ENCODE data around the gene FOXM1. TPM values are rescaled to one million over a fixed set of nuclear protein-coding genes. Genes with fewer than 3 reads are reported as not detected.

The FOXM1 gene
- total RNA-seq = 36.8 and 67.8 TPM in 2 replicates

- no peak for DNase-seq (ENCODE audit: low read depth)
- H3K4me3 ChIP-seq (ENCODE audit: low read depth, low read length) = peak within 1 kb of the TSS; percentile 92
- TF ChIP-seq CTCF (conservative IDR thresholded peaks at IDR 0.05; ENCODE audit: low read depth, low read length) = no peak
These were observed at the start of gene FOXM1, which contains the start of gene RHNO1 for GRCh38 chr12:2877047-2877952. FOXM1 (minus strand) TSS chr12:2877174; CDS start chr12:2874478, 2,696 bp downstream. RHNO1 (plus strand) TSS chr12:2877223; CDS start chr12:2885367, 8,144 bp downstream.

GRCh38 chr12:2925322-2925995 lies 48.5 kb upstream of the FOXM1 start:
- no peak overlapping the region for H3K4me3 ChIP-seq (ENCODE audit: low read depth, low read length)
- TF ChIP-seq CTCF (conservative IDR thresholded peaks at IDR 0.05; ENCODE audit: low read depth, low read length) = no peak
- DNase-seq (ENCODE audit: low read depth) = no peak

- no peak for DNase-seq (ENCODE audit: low read depth)
- H3K4me3 ChIP-seq (ENCODE audit: low read depth, low read length) = no peak overlapping the region
- no peak for TF ChIP-seq CTCF (conservative IDR thresholded peaks at IDR 0.05; ENCODE audit: low read depth, low read length)
These were observed 47.0 kb upstream of the FOXM1 start for GRCh38 chr12:2924019-2924418.

- TF ChIP-seq CTCF (conservative IDR thresholded peaks at IDR 0.05; ENCODE audit: low read depth, low read length) = no peak
- H3K4me3 ChIP-seq (ENCODE audit: low read depth, low read length) = no peak overlapping the region
- DNase-seq (ENCODE audit: low read depth) = no peak
These were observed 46.1 kb upstream of the FOXM1 start for GRCh38 chr12:2923057-2923456.

GRCh38 chr12:2922329-2922728 lies 45.4 kb upstream of the FOXM1 start:
- no peak for DNase-seq (ENCODE audit: low read depth)
- no peak for TF ChIP-seq CTCF (conservative IDR thresholded peaks at IDR 0.05; ENCODE audit: low read depth, low read length)
- H3K4me3 ChIP-seq (ENCODE audit: low read depth, low read length) = no peak overlapping the region

- no peak overlapping the region for H3K4me3 ChIP-seq (ENCODE audit: low read depth, low read length)
- TF ChIP-seq CTCF (conservative IDR thresholded peaks at IDR 0.05; ENCODE audit: low read depth, low read length) = no peak
- DNase-seq (ENCODE audit: low read depth) = no peak
These were observed 42.3 kb upstream of the FOXM1 start for GRCh38 chr12:2919249-2919648.

Measured in epithelial cell of proximal tubule (primary cell).